HCT116 (cell line): ENCODE results near the gene CYP24A1. TPM values are rescaled to one million over a fixed set of nuclear protein-coding genes. Genes with fewer than 3 reads are reported as not detected.
A peak's percentile ranks its signal among the peaks of the same experiment; 100 is the strongest.

ENCODE experiments used
- ATAC-seq: fragments of 200-7000 bp; cut with Tn5 transposase; 2 replicates; pipeline ENCODE4 v1.9.1; 2020; ENCODE audit warnings: mild to moderate bottlenecking, moderate library complexity
- BruUV-seq: library from RNA; stranded (reverse); fragments of 400-500 nt; replicated peaks from 2 replicates; lab custom pipeline; 2021; lab: Mats Ljungman, UMichigan
- CTCF ChIA-PET: fragments of 300-600 bp; sonication (Branson Sonifier 250); formaldehyde crosslinking; loops from one replicate; lab custom pipeline; 2021; ENCODE audit warnings: antibody characterized with exemption; lab: Charles Lee
- POLR2A ChIA-PET: fragments of 300-600, 350-600 bp; sonication (Branson Sonifier 250); formaldehyde crosslinking; loops from one replicate; lab custom pipeline; 2021; ENCODE audit warnings: antibody characterized with exemption; lab: Charles Lee
- RAD21 ChIA-PET, 2 experiments: fragments of 300-600 bp; sonication (Branson Sonifier 250); formaldehyde crosslinking; loops; one replicate each; lab custom pipeline; 2023; ENCODE audit warnings: low total read pairs in 2 of 2; ENCODE audit not compliant: uncharacterized antibody in 2 of 2, unreplicated experiment in 2 of 2, low non-redundant PET in 1 of 2; lab: Charles Lee
- DNase-seq: peaks from one replicate; pipeline ENCODE4 v3.0.0-alpha.2; 2010; ENCODE audit warnings: low read depth, low spot score
- H2AFZ ChIP-seq: fragments of 200-600 bp; shearing (Covaris generic), sonication (generic); 2 replicates; pipeline ENCODE4 v1.6.1; 2017; ENCODE audit warnings: low read depth, mixed run types, mixed read lengths, antibody characterized with exemption, low read length; ENCODE audit not compliant: poor library complexity, severe bottlenecking
- H3K27ac ChIP-seq: 2 replicates; pipeline ENCODE4 v1.5.1; 2012; ENCODE audit warnings: low read depth, low read length
- H3K27me3 ChIP-seq: fragments of 200-600 bp; sonication (generic); 2 replicates; pipeline ENCODE4 v1.6.1; 2016; ENCODE audit warnings: mixed run types, low read length, mixed read lengths; ENCODE audit not compliant: insufficient read depth
- H3K36me3 ChIP-seq, 2 experiments: fragments of 200-500 bp in 1 of 2; fragments of 200-600 bp in 1 of 2; sonication (Bioruptor generic) in 1 of 2; sonication (generic) in 1 of 2; 2 replicates each; pipeline versions ENCODE4 v1.5.1 to v1.6.1; 2014 to 2016; ENCODE audit warnings: low read length in 2 of 2, inconsistent platforms in 1 of 2, mixed read lengths in 1 of 2, mixed run types in 1 of 2; ENCODE audit not compliant: insufficient read depth in 2 of 2, control insufficient read depth in 1 of 2
- H3K4me1 ChIP-seq, 2 experiments: fragments of 200-600 bp in 1 of 2; sonication (generic) in 1 of 2; 2 replicates each; pipeline versions ENCODE4 v1.5.1 to v1.6.1; 2012 to 2017; ENCODE audit warnings: low read length in 2 of 2, inconsistent platforms in 1 of 2, mild to moderate bottlenecking in 1 of 2, mixed read lengths in 1 of 2, mixed run types in 1 of 2, moderate library complexity in 1 of 2; ENCODE audit not compliant: insufficient read depth in 2 of 2, control insufficient read depth in 1 of 2
- H3K4me2 ChIP-seq: fragments of 200-600 bp; sonication (generic); 2 replicates; pipeline ENCODE4 v1.6.1; 2017; ENCODE audit warnings: mixed run types, low read length, mixed read lengths
- H3K4me3 ChIP-seq, 2 experiments: fragments of 200-600 bp in 1 of 2; sonication (generic) in 1 of 2; replicated peaks in 1 of 2; 2 replicates each; pipeline ENCODE4 v1.5.1; 2011 to 2016; ENCODE audit warnings: low read length in 2 of 2, control low read depth in 1 of 2, low read depth in 1 of 2, mild to moderate bottlenecking in 1 of 2, mixed read lengths in 1 of 2, mixed run types in 1 of 2
- H3K79me2 ChIP-seq: fragments of 200-600 bp; sonication (generic); 2 replicates; pipeline ENCODE4 v1.6.1; 2017; ENCODE audit warnings: mild to moderate bottlenecking, mixed run types, low read length, moderate library complexity, mixed read lengths; ENCODE audit not compliant: insufficient read depth
- H3K9ac ChIP-seq: fragments of 200-600 bp; sonication (generic); 2 replicates; pipeline ENCODE4 v1.6.1; 2016; ENCODE audit warnings: low read length, mixed read lengths
- H3K9me2 ChIP-seq: fragments of 200-600 bp; sonication (generic), shearing (Covaris generic); 2 replicates; pipeline ENCODE4 v1.6.1; 2017; ENCODE audit warnings: mixed run types, mild to moderate bottlenecking, moderate library complexity; ENCODE audit not compliant: insufficient read depth
- H3K9me3 ChIP-seq, 2 experiments: fragments of 200-500 bp in 1 of 2; fragments of 200-600 bp in 1 of 2; sonication (Bioruptor generic) in 1 of 2; sonication (generic) in 1 of 2; 2 replicates each; pipeline ENCODE4 v1.6.1; 2014 to 2017; ENCODE audit warnings: low read length in 2 of 2, mixed read lengths in 2 of 2, inconsistent platforms in 1 of 2, low read depth in 1 of 2, mild to moderate bottlenecking in 1 of 2, mixed run types in 1 of 2, moderate library complexity in 1 of 2; ENCODE audit not compliant: control insufficient read depth in 1 of 2, insufficient read depth in 1 of 2
- H4K20me1 ChIP-seq: fragments of 200-600 bp; sonication (generic), shearing (Covaris generic); 2 replicates; pipeline ENCODE4 v1.6.1; 2017; ENCODE audit warnings: mixed run types, mild to moderate bottlenecking, moderate library complexity; ENCODE audit not compliant: insufficient read depth
- CBX3 ChIP-seq: IDR thresholded peaks from 2 replicates; pipeline ENCODE4 v1.6.1; 2012; ENCODE audit warnings: low read depth
- CEBPB ChIP-seq: IDR thresholded peaks from 2 replicates; pipeline ENCODE4 v1.6.1; 2012; ENCODE audit warnings: low read depth
- EZH2 ChIP-seq: fragments of 200-600 bp; sonication (generic); IDR thresholded peaks from 2 replicates; pipeline ENCODE4 v1.6.1; 2017; ENCODE audit warnings: antibody characterized with exemption, mixed run types
- EZH2phosphoT487 ChIP-seq: fragments of 200-600 bp; IDR thresholded peaks from 2 replicates; pipeline ENCODE4 v1.6.1; 2018; ENCODE audit warnings: antibody characterized with exemption, borderline replicate concordance
- FOSL1 ChIP-seq: IDR thresholded peaks from 2 replicates; pipeline ENCODE4 v1.6.1; 2012; ENCODE audit warnings: low read depth
- JUND ChIP-seq: IDR thresholded peaks from 2 replicates; pipeline ENCODE4 v1.6.1; 2012
- MAX ChIP-seq: IDR thresholded peaks from 2 replicates; pipeline ENCODE4 v1.6.1; 2012
- SP1 ChIP-seq: IDR thresholded peaks from 2 replicates; pipeline ENCODE4 v1.6.1; 2012; ENCODE audit warnings: low read depth
- SRF ChIP-seq: IDR thresholded peaks from 2 replicates; pipeline ENCODE4 v1.6.1; 2012; ENCODE audit warnings: low read depth
- TCF7L2 ChIP-seq: IDR thresholded peaks from 2 replicates; pipeline ENCODE4 v1.7.0; 2011; ENCODE audit warnings: borderline replicate concordance, inconsistent platforms; ENCODE audit not compliant: insufficient read depth, insufficient read length; ENCODE audit errors: extremely low read depth
- ZNF274 ChIP-seq: fragments of 200-500 bp; sonication (Bioruptor generic); IDR thresholded peaks from 2 replicates; pipeline ENCODE4 v1.6.1; 2014; ENCODE audit warnings: mild to moderate bottlenecking, low read depth, low read length, inconsistent platforms
- intact Hi-C: fragments of 100-400 bp; cut with micrococcal nuclease; formaldehyde crosslinking; loops from 2 replicates; pipeline ENCODE4 v1.10.0; 2022
- total RNA-seq: library from RNA; stranded (reverse); gene quantifications from one replicate; pipeline ENCODE4 v1.2.1, GENCODE V29; 2021; ENCODE audit not compliant: unreplicated experiment
- TF ChIP-seq, protein P1 (sequence below): IDR thresholded peaks from 2 replicates; pipeline ENCODE4 v1.6.1; 2011; ENCODE audit warnings: mild to moderate bottlenecking, low read length, moderate library complexity; ENCODE audit not compliant: insufficient replicate concordance; ENCODE audit errors: extremely low read depth
- TF ChIP-seq, protein P2 (sequence below): IDR thresholded peaks from 2 replicates; pipeline ENCODE4 v1.6.1; 2012; ENCODE audit warnings: low read depth

The CYP24A1 gene
- total RNA-seq, 1 experiment from 2014 or later, result 267 TPM

GRCh38 chr20:54137115-54137514 lies 36.7 kb downstream of the CYP24A1 start:
- Histone ChIP-seq H3K9ac (peak overlapping the region; percentile 61), H3K27me3 (no peaks in the 10 kb centered on the region), H3K27ac (peak overlapping the region; percentile 94), H2AFZ (no peak overlapping the region), H3K36me3 (peaks cover 0 to 14% of the 10 kb centered on the region in 2 experiments; a peak in 2 of 4 replicates), H3K9me3 (peaks cover 2 to 4% of the 10 kb centered on the region in 2 experiments; a peak in 1 of 4 replicates), H3K4me1 (peaks cover 79 to 93% of the 10 kb centered on the region in 2 experiments), H3K4me3 (no peak overlapping the region), H3K4me2 (peak overlapping the region; percentile 10; the same call in 1 of the 2 replicates), H3K9me2 (no peaks in the 10 kb centered on the region), H4K20me1 (no peaks in the 10 kb centered on the region), H3K79me2 (no peaks in the 10 kb centered on the region)
- DNase-seq (no peak), ATAC-seq (no peak)
- no peak for TF ChIP-seq ZNF274
- TF ChIP-seq EZH2, result no peak
- no peak for TF ChIP-seq EZH2phosphoT487
- no peak for TF ChIP-seq SRF
- TF ChIP-seq TCF7L2, result peak; percentile 83
- ChIA-PET POLR2A (no interaction called here), CTCF (no interaction called here), RAD21 (no interaction called here)
- intact Hi-C loops, result no loop called here
- no TSS peak for BruUV-seq

GRCh38 chr20:54134445-54135220 lies 39.2 kb downstream of the CYP24A1 start:
- Histone ChIP-seq H3K79me2 (no peaks in the 10 kb centered on the region), H4K20me1 (no peaks in the 10 kb centered on the region), H3K9me3 (no peaks in the 10 kb centered on the region; a peak in 1 of 4 replicates), H3K27me3 (no peaks in the 10 kb centered on the region), H3K4me2 (peak overlapping the region; percentile 42), H3K27ac (peak overlapping the region; percentile 98), H3K9me2 (no peaks in the 10 kb centered on the region), H3K36me3 (peaks cover 0 to 10% of the 10 kb centered on the region in 2 experiments; a peak in 1 of 4 replicates), H3K4me1 (peaks cover 64 to 90% of the 10 kb centered on the region in 2 experiments), H3K9ac (peak overlapping the region; percentile 72), H3K4me3 (no peak overlapping the region), H2AFZ (no peak overlapping the region)
- TF ChIP-seq, protein P1, sequence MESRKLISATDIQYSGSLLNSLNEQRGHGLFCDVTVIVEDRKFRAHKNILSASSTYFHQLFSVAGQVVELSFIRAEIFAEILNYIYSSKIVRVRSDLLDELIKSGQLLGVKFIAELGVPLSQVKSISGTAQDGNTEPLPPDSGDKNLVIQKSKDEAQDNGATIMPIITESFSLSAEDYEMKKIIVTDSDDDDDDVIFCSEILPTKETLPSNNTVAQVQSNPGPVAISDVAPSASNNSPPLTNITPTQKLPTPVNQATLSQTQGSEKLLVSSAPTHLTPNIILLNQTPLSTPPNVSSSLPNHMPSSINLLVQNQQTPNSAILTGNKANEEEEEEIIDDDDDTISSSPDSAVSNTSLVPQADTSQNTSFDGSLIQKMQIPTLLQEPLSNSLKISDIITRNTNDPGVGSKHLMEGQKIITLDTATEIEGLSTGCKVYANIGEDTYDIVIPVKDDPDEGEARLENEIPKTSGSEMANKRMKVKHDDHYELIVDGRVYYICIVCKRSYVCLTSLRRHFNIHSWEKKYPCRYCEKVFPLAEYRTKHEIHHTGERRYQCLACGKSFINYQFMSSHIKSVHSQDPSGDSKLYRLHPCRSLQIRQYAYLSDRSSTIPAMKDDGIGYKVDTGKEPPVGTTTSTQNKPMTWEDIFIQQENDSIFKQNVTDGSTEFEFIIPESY, result no peak
- TF ChIP-seq EZH2, result no peak
- TF ChIP-seq CEBPB, result 0 out of 2 replicates have a peak, but pooled peaks have one; percentile 20
- 0 out of 2 replicates have a peak, but pooled peaks have one; percentile 21 for TF ChIP-seq CBX3
- peak; percentile 25 for TF ChIP-seq TCF7L2
- peak; percentile 50 for TF ChIP-seq JUND
- peak; percentile 48; the same call in 1 of the 2 replicates for TF ChIP-seq FOSL1
- peak; percentile 43 for TF ChIP-seq SP1
- TF ChIP-seq, protein P2, sequence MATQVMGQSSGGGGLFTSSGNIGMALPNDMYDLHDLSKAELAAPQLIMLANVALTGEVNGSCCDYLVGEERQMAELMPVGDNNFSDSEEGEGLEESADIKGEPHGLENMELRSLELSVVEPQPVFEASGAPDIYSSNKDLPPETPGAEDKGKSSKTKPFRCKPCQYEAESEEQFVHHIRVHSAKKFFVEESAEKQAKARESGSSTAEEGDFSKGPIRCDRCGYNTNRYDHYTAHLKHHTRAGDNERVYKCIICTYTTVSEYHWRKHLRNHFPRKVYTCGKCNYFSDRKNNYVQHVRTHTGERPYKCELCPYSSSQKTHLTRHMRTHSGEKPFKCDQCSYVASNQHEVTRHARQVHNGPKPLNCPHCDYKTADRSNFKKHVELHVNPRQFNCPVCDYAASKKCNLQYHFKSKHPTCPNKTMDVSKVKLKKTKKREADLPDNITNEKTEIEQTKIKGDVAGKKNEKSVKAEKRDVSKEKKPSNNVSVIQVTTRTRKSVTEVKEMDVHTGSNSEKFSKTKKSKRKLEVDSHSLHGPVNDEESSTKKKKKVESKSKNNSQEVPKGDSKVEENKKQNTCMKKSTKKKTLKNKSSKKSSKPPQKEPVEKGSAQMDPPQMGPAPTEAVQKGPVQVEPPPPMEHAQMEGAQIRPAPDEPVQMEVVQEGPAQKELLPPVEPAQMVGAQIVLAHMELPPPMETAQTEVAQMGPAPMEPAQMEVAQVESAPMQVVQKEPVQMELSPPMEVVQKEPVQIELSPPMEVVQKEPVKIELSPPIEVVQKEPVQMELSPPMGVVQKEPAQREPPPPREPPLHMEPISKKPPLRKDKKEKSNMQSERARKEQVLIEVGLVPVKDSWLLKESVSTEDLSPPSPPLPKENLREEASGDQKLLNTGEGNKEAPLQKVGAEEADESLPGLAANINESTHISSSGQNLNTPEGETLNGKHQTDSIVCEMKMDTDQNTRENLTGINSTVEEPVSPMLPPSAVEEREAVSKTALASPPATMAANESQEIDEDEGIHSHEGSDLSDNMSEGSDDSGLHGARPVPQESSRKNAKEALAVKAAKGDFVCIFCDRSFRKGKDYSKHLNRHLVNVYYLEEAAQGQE, result no peak
- peak; percentile 61; the same call in 1 of the 2 replicates for TF ChIP-seq MAX
- ATAC-seq (peak; percentile 20; the same call in 1 of the 2 replicates), DNase-seq (peak; percentile 76)
- RAD21 ChIA-PET, result no interaction called here
- intact Hi-C loops, result no loop called here
- POLR2A ChIA-PET, result interaction anchor here (0.6 to 1.7 kb wide), 2 partner anchors 9 to 777 kb away, joined by 4 read pairs; no protein-coding TSS in a partner anchor
- BruUV-seq, result no TSS peak
- CTCF ChIA-PET, result interaction anchor here (2.5 kb wide), 1 partner anchor 31 kb away, joined by 11 read pairs; no protein-coding TSS in a partner anchor
